Loucy (cell line): Measurements from ENCODE around the gene FAM210A.
"Not testable (repeated sequence)": the region's sequence is repeated elsewhere in the genome, so short reads cannot be mapped to it uniquely, and the experiment has no call there.

Experiments used
- EZH2phosphoT487 ChIP-seq: fragments of 200-600 bp; IDR thresholded peaks from 2 replicates; pipeline ENCODE4 v1.6.1; 2018; ENCODE audit warnings: antibody characterized with exemption, mild to moderate bottlenecking, moderate library complexity, borderline replicate concordance
- TF ChIP-seq, protein P1 (sequence below): fragments of 200-600 bp; sonication (generic); conservative IDR thresholded peaks from 2 replicates; pipeline ENCODE4 v1.5.1; 2014; ENCODE audit warnings: mild to moderate bottlenecking, antibody characterized with exemption, low read length

DNA sequence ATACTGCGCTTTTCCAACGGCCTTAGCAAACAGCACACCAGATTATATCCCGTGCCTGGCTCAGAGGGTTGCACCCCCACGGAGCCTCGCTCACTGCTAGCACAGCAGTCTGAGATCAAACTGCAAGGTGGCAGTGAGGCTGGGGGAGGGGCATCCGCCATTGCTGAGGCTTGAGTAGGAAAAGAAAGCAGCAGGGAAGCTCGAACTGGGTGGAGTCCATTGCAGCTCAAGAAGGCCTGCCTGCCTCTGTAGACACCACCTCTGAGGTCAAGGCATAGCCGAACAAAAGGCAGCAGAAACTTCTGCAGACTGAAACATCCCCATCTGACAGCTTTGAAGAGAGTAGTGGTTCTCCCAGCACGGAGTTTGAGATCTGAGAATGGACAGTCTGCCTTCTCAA, 36.3 kb downstream of the FAM210A start:
- TF ChIP-seq, protein P1, sequence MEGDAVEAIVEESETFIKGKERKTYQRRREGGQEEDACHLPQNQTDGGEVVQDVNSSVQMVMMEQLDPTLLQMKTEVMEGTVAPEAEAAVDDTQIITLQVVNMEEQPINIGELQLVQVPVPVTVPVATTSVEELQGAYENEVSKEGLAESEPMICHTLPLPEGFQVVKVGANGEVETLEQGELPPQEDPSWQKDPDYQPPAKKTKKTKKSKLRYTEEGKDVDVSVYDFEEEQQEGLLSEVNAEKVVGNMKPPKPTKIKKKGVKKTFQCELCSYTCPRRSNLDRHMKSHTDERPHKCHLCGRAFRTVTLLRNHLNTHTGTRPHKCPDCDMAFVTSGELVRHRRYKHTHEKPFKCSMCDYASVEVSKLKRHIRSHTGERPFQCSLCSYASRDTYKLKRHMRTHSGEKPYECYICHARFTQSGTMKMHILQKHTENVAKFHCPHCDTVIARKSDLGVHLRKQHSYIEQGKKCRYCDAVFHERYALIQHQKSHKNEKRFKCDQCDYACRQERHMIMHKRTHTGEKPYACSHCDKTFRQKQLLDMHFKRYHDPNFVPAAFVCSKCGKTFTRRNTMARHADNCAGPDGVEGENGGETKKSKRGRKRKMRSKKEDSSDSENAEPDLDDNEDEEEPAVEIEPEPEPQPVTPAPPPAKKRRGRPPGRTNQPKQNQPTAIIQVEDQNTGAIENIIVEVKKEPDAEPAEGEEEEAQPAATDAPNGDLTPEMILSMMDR, result not testable (repeated sequence)
- TF ChIP-seq EZH2phosphoT487, result not testable (repeated sequence)
